Stimulated activated CD8-positive, alpha-beta memory T cell treated with anti-CD3 and anti-CD28 coated beads, Interleukin-2, amount 100 ng/mL, for 1 hour (primary cell): Measurements from ENCODE around the gene DROSHA.
"Not testable (repeated sequence)": the region's sequence is repeated elsewhere in the genome, so short reads cannot be mapped to it uniquely, and the experiment has no call there.

Experiments
- DNase-seq, 2 donors: peaks; one replicate each; pipeline ENCODE4 v3.0.0-alpha.2; 2020; ENCODE audit warnings: low read depth in 2 of 2

DROSHA gene

DNA sequence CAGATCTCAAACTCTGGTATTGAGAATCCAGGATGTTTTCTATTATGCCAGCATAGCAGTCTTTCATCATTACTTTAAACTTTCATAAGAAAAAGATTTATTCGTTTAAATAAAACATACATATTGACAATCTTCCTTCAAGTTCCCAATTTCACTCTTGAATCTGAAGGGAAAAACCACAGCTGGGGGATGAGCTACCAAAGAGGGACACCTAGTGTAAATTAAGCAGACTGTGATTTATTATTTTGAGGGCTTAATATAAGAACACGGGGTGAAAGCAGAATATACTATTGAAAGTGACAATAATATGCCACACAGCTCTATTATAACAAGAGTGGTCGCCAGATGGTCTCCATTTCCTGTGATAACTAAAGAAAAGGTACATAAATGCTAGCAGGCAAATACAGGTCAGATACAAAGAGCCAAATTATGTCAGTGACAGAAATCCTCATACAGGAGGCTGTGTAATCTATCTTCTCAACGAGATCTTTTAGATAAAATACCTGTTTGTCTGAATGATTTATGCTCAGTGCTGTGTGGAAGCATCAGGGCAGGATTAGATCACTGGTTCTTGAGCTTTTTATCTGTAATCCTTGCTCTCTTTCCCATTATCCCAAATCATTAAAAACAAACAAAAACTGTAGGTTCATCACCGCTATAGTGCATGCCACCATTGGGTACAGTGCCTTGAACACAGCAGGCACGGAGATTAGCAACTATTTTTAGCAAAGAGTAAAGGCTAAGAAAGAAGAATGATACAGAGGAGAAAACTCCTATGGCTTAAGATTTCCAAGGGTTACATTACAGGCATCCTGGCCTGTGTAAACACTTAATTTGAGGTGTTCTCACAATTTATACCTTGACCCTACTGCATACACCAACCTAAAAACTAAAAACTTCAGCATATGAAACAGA, 116.6 kb downstream of the DROSHA start:
- DNase-seq: no peak

DNA sequence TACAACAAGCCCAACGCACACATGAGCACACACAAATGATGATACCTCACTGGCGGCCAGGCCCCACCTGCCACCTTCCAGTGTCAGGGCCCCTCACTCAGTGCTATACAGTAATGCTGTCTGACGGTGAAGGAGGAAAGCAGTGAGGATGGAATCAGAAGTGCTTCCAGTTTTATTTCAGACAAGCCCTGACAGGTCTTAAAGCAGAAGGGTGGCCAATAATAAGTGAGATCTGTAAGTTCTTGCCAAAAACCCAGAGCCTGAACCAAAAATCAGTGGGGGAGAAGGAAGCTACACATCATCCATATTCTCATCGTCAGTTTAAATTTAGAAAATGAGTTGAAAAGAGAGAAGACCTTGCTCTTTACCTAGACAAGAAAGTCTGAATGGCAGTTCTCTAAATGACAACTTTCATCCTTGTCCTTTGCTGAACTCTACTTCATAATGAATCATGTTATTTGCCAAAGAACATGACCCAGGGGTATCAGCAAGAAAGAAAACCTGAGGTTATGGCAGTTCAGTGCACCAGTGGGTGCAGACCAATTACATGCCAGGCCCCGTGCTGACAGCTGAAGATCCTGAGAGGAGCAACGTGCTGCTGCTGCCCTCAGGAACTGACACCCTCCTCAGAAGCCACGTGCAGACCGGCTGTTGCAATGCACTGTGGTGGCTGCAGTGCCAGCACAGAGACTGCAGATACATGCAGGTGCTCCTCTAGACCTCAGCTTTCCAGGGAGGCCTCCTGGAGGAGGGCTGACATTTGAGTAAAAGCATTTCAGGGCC, 118.7 kb downstream of the DROSHA start:
- DNase-seq: no peak

DNA sequence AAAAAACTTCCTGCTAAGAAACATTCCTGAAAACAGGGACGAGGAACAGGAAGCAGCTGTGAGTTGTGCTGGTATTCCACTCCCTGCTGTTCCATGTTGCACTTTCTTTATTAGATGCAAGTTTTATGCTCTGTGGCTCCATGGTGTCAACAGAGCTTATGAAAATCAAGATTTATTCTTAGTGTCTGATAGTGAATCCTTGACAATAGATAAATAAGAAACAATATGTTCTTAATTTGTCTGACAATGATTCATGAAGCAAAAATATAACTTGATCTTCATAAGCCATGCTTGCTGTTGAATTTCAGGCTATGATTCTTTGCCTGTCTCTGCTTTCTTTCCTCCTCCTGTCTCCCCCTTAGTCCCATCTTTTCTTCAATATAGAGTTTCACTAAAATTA, 119.6 kb downstream of the DROSHA start:
- no peak for DNase-seq

DNA sequence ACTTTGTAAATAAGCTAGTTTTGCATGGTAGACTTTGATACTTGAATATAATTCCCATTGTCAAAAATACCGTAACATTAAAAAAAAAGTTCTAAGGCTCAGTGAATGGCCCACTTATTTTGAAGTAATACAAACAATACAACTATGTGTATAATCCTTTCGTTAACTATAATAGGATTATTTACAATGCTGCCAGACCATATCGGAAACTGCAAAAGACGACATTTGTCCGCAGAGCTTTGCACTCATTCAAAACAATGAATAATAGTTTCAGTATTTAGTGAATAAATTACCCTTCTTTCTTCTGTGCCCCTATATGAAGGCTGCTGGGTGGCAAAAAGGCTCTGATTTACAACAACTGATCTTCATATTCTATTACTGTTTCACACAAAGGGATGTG, 121.8 kb downstream of the DROSHA start:
- DNase-seq: no peak

DNA sequence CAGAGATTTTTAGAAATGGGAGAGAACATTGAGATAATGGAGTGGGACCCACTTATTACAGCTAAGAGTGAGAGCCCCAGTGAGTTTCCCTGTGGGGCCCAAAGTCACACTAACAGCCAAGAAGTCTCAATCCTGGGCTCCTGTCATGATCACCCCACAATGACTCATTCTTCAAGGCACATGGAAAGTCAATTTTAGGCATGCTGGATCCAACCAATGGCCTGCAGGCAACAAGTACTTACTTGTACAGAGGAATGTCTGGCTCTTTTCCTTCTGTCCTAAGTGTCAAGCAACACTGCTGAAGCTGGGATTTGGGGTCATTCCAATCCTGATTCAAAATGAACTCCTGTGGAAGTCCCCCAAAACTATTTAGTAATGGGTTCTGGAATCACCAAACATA, 123.1 kb downstream of the DROSHA start:
- no peak for DNase-seq

DNA sequence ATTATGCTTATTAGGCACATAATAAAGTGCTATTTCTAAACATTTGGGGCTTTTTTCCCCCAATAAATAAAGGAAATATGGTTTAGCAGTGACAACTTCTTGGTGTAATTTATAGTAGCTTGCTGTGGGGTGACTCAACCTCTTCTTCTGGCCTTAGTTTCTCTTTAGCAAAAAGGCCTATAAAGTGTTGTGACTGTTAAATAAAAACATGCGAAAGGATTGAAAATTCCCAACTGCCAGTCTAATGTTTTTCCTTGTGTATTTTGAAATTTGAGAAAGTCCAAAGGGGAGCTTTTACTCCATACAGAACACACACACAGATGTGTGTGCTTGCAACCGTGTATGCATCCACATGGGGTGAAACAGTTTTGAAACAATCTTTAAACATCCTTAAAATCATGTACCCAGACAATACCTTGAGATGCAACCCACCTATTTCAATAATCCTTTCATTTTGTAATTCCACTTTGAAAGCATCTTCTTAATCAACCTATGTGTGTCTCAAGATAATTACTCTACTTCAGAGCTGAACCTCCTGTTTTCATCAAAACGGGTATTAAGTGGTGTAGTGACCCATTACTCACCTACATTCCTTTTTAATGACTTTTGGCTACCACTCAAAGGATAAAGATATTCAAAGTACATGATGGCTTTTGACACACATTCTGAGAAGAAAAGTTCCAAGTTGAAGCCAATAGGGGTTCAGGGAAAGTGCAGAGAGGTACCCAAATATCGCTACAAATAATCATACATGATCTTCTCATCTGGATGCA, 123.8 kb downstream of the DROSHA start:
- DNase-seq: no peak

DNA sequence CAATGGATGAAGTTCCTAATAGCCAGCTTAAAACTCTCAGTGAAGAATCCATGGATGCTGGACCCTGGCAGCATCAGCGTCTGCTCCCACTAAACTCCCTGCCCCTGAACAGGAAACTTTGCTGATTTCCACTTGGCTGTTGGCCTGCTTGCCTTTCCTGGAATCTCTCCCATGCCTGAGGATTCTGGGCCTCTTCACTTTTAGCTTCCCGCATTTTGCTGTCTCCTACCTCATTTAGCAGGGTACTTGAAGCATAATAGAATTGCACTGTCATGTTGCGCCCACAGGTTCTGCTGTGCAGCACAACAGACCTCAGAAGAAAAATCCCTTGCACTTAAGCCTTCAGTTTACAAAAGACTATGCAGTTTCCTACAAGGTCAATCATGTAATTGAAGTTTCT, 127.6 kb downstream of the DROSHA start:
- DNase-seq: no peak

DNA sequence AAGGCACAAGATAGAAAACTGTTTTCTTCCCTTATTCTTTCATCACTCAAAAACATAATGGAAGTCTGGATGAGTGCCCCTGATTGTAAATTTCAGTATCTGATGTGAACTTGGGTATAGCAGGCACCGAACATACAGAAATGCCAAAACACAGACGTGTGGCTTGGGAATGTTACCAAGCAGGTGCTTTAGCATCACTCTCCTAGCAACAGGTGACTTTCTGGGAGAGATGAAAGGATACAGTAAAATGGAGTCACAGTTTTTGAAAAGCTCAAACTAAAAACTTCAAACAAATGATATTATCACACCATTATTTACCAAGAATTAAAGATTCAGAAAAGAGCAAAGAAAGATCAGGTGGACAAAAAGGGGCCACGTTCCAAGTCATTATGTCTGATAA, 130.2 kb downstream of the DROSHA start:
- no peak for DNase-seq

DNA sequence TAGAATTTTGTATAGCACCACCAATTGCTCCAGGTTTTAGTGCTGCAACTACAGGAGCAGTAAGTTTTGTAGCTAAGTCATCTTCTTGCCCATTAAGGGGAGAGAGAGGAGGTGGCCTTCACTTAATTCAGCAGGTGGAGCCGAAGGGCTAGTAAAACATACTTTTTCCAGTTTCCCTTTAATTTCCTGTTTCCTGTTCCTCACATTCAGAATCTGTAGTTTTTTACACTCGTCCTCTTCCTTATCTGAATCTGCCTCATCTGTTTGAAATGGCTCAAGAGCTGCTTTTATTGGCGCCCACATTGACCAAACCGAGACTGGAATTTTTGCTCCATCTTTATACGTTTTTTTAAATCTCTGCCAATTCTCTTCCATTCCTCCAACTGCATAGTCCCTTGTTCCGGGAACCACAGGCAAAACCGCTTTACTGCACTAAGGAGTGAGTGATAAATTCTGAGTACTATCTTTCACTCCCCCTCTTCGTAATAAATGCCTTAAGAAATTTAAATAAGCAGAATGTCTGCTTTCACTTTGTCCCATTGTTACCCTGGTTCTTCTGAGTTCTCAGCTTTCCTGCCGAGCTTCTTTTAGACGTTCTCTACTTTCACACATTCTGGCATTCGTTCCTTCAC, 133.9 kb downstream of the DROSHA start:
- DNase-seq: no peak

DNA sequence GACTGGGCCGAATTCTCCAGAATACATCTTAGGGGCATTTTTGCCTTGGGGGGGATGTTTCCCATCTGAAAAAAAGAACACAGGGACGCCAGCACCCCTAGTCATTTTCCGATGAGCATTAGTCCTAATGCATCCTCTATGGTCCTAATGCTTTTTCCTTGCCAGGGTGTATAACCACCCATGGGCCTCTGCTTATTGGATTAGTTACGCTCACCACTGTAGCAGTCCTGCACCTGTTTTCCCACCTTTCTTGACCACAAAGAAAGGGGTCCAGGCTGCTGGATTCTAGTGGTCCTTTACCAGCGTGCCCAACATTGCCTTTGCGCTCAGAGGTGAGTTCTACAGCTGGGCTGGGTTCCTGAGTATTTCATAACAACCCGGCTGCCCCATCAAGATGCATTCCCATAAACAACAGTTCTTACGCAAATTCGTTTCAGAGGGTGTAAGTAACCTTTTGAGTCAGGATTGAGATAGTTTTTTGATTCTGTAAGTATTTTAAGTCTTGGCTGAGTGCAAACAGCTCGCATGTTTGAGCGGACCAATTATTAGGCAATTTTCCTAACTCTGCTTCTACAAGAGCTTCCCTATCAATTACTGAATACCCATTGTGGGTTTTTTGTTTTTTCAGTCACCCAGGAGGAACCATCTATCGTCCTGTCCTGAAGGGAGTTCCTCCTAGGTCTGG, 135.1 kb downstream of the DROSHA start:
- DNase-seq: no peak

DNA sequence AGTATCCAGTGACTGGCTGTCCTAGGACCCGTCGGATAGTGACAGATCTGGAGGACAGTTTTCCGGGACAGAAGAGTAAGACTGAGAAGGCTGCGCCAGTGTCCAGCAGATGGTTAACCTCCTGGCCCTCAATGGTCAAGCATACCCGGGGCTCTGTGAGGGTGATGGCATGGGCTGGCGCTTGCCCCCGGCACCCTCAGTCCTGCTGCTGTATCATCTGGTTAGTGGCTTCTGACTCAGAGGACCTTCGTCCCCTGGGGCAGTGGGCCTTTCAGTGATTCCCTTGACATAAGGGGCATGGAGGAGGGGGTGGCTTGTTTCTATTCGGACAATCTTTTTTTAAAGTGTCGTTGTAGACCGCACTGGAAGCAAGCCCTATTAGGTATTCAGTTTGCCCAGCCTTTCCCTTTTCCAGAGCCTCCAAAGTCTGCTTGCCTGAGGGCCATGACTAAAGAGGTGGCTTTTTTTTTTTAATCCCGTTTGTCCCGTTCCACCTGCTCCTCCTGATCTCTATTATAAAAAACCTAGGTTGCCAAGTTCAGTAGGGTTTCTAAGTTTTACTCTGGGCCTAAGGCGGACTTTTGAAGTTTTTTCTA, 136.3 kb downstream of the DROSHA start:
- DNase-seq: not testable (repeated sequence)

DNA sequence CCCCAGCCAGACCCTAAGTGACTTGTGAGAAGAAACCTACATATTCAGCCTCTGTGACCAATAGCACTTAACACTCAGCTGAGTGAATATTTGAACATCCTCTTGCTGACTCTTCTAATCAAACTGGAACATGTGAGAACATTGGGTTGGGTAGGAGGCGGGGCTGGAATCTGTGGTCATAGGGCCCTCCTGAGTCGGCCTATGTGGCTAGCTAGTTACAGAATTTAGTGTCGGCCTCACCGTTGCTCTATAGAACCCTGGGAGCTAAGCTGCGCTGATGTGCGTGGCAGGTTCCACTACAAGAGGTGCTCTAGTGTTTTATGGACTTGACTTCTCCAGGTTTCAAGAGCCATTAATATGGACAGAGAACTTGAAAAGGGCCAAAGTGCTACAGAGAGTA, 138.8 kb downstream of the DROSHA start:
- DNase-seq: no peak

DNA sequence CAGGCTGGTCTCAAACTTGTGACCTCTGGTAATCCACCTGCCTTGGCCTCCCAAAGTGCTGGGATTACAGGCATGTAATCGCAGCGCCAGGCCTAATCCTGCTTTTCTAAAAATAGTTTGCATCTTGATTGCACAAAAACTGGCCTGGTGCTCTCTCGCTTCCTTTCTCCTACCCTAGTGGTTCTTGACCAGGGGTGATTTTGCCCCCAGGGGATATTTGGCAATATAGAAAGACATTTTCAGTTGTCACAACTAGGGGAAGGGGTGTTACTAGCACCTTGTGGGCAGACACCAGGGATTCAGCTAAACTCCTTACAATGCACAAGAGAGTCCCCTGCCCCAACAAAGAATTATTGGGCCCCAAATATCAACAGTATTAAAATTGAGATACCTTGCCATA, 139.8 kb downstream of the DROSHA start:
- DNase-seq: no peak

DNA sequence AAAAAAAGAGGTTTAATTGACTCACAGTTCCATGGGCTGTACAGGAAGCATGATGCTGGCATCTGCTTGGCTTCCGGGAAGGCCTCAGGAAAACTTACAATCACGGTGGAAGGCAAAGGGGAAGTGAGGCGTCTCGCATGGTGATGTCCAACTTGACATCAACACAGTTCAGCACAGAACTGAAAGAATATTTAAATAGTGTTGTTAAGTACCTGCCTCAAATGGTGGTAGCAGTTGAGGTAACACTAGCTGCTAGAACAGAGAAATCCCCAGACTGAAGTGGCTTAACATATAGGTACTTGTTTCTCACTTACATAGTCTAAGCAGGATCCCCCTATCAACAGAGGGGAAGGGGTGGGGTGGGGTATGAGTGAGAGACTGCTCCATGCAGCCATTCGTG, 141.6 kb downstream of the DROSHA start:
- DNase-seq: no peak

DNA sequence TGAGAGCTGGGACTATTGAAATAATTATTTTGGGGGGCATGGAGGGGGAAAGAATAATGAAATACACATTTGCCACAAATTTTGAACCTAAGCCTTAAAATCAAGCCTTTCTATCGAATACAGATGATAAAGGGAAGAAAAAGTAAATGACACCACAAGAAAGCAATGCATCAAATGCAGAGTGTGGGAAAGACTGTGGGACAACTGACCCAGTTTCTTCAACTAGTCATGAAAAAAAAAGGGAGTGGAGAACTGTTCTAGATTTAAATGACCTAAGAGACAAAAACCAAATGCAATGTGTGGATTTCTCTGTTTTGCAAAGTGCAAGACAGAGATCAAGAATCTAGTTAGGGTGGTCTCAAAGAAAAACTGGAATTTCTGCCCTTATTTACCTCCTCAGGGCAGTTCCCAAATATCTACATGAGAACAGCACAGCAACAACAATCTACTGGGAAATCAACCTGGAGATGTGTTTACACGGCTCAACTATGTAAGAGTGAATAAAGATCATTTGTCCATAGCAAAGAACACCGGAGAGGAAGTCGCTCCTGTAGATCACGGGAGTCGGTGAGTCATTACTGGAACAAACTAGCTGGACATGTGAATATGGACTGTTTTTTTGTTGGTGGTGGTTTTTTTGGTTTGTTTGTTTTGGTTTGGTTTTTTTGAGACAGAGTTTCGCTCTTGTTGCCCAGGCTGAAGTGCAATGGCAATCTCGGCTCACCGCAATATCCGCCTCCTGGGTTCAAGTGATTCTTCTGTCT, 145.9 kb downstream of the DROSHA start:
- no peak for DNase-seq

DNA sequence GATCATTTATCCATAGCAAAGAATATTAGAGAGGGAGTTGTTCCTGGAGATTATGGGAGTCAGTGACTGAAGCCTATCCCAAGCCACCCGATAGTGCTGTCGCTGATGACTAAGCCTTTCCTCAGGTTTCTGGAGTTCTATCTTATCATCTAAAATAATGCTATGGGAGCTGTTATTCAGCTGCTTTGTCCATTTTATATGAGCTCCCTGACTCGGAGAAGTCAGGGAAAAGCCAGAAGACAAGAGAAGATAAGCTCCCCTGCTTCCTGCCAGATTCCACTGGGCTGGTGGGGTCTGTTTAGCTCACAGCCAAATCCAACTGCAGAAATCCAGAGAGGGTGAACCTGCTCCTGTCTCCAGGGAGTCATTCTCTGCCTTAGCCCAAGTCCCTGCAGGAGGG, 148.2 kb downstream of the DROSHA start:
- no peak for DNase-seq

DNA sequence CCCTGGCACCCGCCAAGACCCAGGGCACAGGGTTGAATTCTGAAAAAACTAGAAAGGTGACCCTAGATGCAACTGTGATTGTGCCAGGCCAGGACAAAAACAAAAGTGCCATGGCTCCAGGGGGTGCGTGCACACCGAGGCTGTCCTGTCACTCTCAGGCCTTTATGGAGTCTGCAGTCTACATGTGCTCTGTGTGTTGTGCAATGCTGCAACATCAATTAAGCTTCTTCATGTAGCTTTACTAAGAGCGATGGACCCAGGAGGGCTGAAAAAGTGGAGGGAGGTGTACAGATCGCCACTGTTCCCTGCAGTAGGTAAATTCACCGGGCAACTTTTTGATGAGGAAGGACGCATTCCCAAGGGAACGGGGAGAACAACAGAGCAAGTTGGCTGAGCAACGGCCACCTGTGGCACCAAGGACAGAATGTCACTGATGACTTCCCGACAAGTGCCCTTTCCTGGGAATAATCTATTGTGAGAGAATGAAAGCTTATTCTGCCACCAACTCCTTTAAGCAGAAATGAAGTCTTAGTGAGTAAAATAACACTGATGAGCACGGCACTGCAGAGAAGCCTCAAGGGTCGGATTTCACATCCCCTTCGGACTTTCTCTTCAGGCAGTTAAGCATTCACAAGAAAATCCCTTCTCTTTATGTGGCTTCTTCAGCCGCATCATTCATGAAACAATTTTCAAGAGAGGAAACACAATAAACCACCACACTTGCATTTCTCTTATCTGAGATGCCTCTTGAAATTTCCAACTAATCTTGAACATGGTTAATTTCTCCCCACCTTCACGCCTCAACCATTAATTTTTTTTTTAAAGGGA, 149.6 kb downstream of the DROSHA start:
- no peak for DNase-seq

DNA sequence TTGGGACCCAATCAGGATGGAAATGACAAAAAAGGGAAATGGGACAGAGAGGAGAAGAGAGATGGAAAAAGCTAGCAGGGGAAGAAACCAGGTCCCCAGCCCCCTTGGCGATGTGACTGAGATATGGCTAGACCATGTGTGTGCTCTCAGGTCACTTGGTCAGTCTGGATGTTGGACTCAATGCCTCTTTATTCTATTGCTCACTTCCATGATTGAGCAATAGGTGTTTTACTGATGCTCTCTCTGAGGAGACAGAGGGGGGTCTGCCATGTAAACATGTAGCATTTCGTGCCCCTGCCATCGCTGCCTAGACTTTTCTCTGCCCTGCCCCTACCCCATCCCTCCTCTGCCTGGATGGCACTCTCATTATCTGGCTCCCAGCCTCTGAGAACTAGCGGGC, 150.6 kb downstream of the DROSHA start:
- no peak for DNase-seq

DNA sequence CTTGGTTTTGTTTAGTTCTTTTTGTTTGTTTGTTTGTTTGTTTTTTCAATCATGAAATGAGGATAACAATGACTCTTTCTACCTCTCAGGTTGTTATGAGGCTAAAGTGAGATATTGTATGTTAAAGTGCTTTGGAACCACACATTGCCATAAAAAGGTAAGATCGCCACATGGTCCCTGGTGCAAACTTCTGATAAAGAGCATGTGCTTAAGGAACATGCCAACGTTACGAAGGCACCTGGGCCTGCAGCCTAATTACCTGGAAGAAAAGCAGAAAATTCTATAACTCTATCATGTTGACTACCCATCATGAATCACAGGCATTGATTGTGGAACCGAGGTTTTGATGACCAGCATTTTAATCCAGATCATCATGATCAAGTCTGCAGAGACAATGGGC, 151.8 kb downstream of the DROSHA start:
- no peak for DNase-seq
